ENCODE measurements around the gene OR10R2. TPM values are rescaled to one million over a fixed set of nuclear protein-coding genes. Genes with fewer than 3 reads are reported as not detected.

The OR10R2 gene
- total and polyA plus RNA-seq, 2 donors from 2014 or later = not detected

- H3K9me3 ChIP-seq (ENCODE audit: control insufficient read depth in 2 of 3, insufficient read depth in 1 of 3, low read length in 3 of 3) = no peaks in the 10 kb centered on the region
- H3K9ac ChIP-seq (ENCODE audit: low read length in 3 of 3) = no peak overlapping the region
- no peaks in the 10 kb centered on the region for H3K4me1 ChIP-seq (ENCODE audit: control insufficient read depth in 2 of 3, insufficient read depth in 2 of 3, low read depth in 1 of 3, low read length in 3 of 3)
- H3K36me3 ChIP-seq (ENCODE audit: control insufficient read depth in 2 of 3, insufficient read depth in 3 of 3, low read length in 3 of 3) = no peaks in the 10 kb centered on the region
- intact Hi-C loops (cut with DNase I) = no loop called here
- DNase-seq (no peak), FAIRE-seq (no peak)
- H3K27ac ChIP-seq (ENCODE audit: low read depth in 2 of 2, low read length in 2 of 2) = no peak overlapping the region
- no peak overlapping the region for H3K4me3 ChIP-seq (ENCODE audit: low read length in 3 of 3)
- TF ChIP-seq CTCF (IDR thresholded peaks at IDR 0.05; ENCODE audit: borderline replicate concordance, extremely low read depth, insufficient read depth) = no peak
- no peaks in the 10 kb centered on the region for H3K27me3 ChIP-seq (ENCODE audit: control insufficient read depth, insufficient read depth, low read length)
Observed at GRCh38 chr1:158516966-158517365, 44.9 kb downstream of the OR10R2 start.

- no peak for TF ChIP-seq CTCF (IDR thresholded peaks at IDR 0.05; ENCODE audit: borderline replicate concordance, extremely low read depth, insufficient read depth)
- intact Hi-C loops (cut with DNase I) = no loop called here
- FAIRE-seq = no peak
- no peak for DNase-seq
- Histone ChIP-seq H3K4me3 (ENCODE audit: low read length in 3 of 3) (no peak overlapping the region), H3K4me1 (ENCODE audit: control insufficient read depth in 2 of 3, insufficient read depth in 2 of 3, low read depth in 1 of 3, low read length in 3 of 3) (no peaks in the 10 kb centered on the region), H3K27ac (ENCODE audit: low read depth in 2 of 2, low read length in 2 of 2) (no peak overlapping the region), H3K9me3 (ENCODE audit: control insufficient read depth in 2 of 3, insufficient read depth in 1 of 3, low read length in 3 of 3) (no peaks in the 10 kb centered on the region), H3K9ac (ENCODE audit: low read length in 3 of 3) (no peak overlapping the region), H3K27me3 (ENCODE audit: control insufficient read depth, insufficient read depth, low read length) (no peaks in the 10 kb centered on the region), H3K36me3 (ENCODE audit: control insufficient read depth in 2 of 3, insufficient read depth in 3 of 3, low read length in 3 of 3) (no peaks in the 10 kb centered on the region)
Observed at GRCh38 chr1:158520021-158520420, 48.0 kb downstream of the OR10R2 start.

- intact Hi-C loops (cut with DNase I) = no loop called here
- FAIRE-seq = no peak
- no peak overlapping the region for H3K9ac ChIP-seq (ENCODE audit: low read length in 3 of 3)
- H3K36me3 ChIP-seq (ENCODE audit: control insufficient read depth in 2 of 3, insufficient read depth in 3 of 3, low read length in 3 of 3) = no peaks in the 10 kb centered on the region
- no peaks in the 10 kb centered on the region for H3K9me3 ChIP-seq (ENCODE audit: control insufficient read depth in 2 of 3, insufficient read depth in 1 of 3, low read length in 3 of 3)
- no peaks in the 10 kb centered on the region for H3K27me3 ChIP-seq (ENCODE audit: control insufficient read depth, insufficient read depth, low read length)
- no peak for TF ChIP-seq CTCF (IDR thresholded peaks at IDR 0.05; ENCODE audit: borderline replicate concordance, extremely low read depth, insufficient read depth)
- no peak overlapping the region for H3K4me3 ChIP-seq (ENCODE audit: low read length in 3 of 3)
- DNase-seq = no peak
- no peaks in the 10 kb centered on the region for H3K4me1 ChIP-seq (ENCODE audit: control insufficient read depth in 2 of 3, insufficient read depth in 2 of 3, low read depth in 1 of 3, low read length in 3 of 3)
- H3K27ac ChIP-seq (ENCODE audit: low read depth in 2 of 2, low read length in 2 of 2) = no peak overlapping the region
Observed at GRCh38 chr1:158520955-158521665, 49.1 kb downstream of the OR10R2 start.

GRCh38 chr1:158521666-158522058 lies 49.6 kb downstream of the OR10R2 start:
- no peaks in the 10 kb centered on the region for H3K4me1 ChIP-seq (ENCODE audit: control insufficient read depth in 2 of 3, insufficient read depth in 2 of 3, low read depth in 1 of 3, low read length in 3 of 3)
- no peak overlapping the region for H3K27ac ChIP-seq (ENCODE audit: low read depth in 2 of 2, low read length in 2 of 2)
- no peak overlapping the region for H3K9ac ChIP-seq (ENCODE audit: low read length in 3 of 3)
- no peak for TF ChIP-seq CTCF (IDR thresholded peaks at IDR 0.05; ENCODE audit: borderline replicate concordance, extremely low read depth, insufficient read depth)
- H3K4me3 ChIP-seq (ENCODE audit: low read length in 3 of 3) = no peak overlapping the region
- intact Hi-C loops (cut with DNase I) = no loop called here
- no peak for DNase-seq
- FAIRE-seq = no peak
- no peaks in the 10 kb centered on the region for H3K9me3 ChIP-seq (ENCODE audit: control insufficient read depth in 2 of 3, insufficient read depth in 1 of 3, low read length in 3 of 3)
- no peaks in the 10 kb centered on the region for H3K27me3 ChIP-seq (ENCODE audit: control insufficient read depth, insufficient read depth, low read length)
- no peaks in the 10 kb centered on the region for H3K36me3 ChIP-seq (ENCODE audit: control insufficient read depth in 2 of 3, insufficient read depth in 3 of 3, low read length in 3 of 3)
